Liver (tissue), 9 donors: ENCODE data around the gene ENG. TPM values are rescaled to one million over a fixed set of nuclear protein-coding genes. Genes with fewer than 3 reads are reported as not detected.

ENCODE experiments used
- DNase-seq: peaks from one replicate; pipeline ENCODE4 v3.0.0-alpha.2; 2017; ENCODE audit warnings: low spot score
- H3K27ac ChIP-seq, 2 donors: one replicate each; pipeline ENCODE4 v1.7.0; 2013; ENCODE audit warnings: inconsistent platforms in 2 of 2, low read length in 2 of 2, control low read depth in 1 of 2, low read depth in 1 of 2, mild to moderate bottlenecking in 1 of 2
- H3K27me3 ChIP-seq, 4 donors: one replicate each; pipeline versions ENCODE4 v1.6.1 to v1.7.0; 2013; ENCODE audit warnings: low read length in 3 of 4, inconsistent platforms in 1 of 4, mild to moderate bottlenecking in 1 of 4, moderate library complexity in 1 of 4; ENCODE audit not compliant: control insufficient read depth in 4 of 4, insufficient read depth in 4 of 4
- H3K36me3 ChIP-seq, 4 donors: one replicate each; pipeline versions ENCODE4 v1.6.1 to v1.7.0; 2013; ENCODE audit warnings: low read length in 3 of 4, mild to moderate bottlenecking in 3 of 4, low read depth in 1 of 4, moderate library complexity in 1 of 4; ENCODE audit not compliant: control insufficient read depth in 4 of 4, insufficient read depth in 3 of 4
- H3K4me1 ChIP-seq, 4 donors: one replicate each; pipeline versions ENCODE4 v1.6.1 to v1.7.0; 2013; ENCODE audit warnings: low read length in 3 of 4, mild to moderate bottlenecking in 3 of 4, moderate library complexity in 1 of 4; ENCODE audit not compliant: control insufficient read depth in 4 of 4, insufficient read depth in 4 of 4
- H3K4me3 ChIP-seq, 3 donors: one replicate each; pipeline versions ENCODE4 v1.6.1 to v1.7.0; 2013; ENCODE audit warnings: low read length in 3 of 3, control low read depth in 1 of 3, low read depth in 1 of 3, mild to moderate bottlenecking in 1 of 3
- H3K9ac ChIP-seq, 2 donors: one replicate each; pipeline ENCODE4 v1.7.0; 2013; ENCODE audit warnings: low read length in 2 of 2, mild to moderate bottlenecking in 2 of 2, moderate library complexity in 2 of 2, control low read depth in 1 of 2, low read depth in 1 of 2
- H3K9me3 ChIP-seq, 4 donors: one replicate each; pipeline versions ENCODE4 v1.6.1 to v1.7.0; 2013; ENCODE audit warnings: low read length in 3 of 4; ENCODE audit not compliant: control insufficient read depth in 4 of 4
- EGR1 ChIP-seq, 2 donors: IDR thresholded peaks; 2 replicates each; pipeline ENCODE4 v1.6.1; 2016 to 2018; ENCODE audit warnings: antibody characterized with exemption in 2 of 2, low read depth in 2 of 2
- FOXA1 ChIP-seq: IDR thresholded peaks from 2 replicates; pipeline ENCODE4 v1.6.1; 2016; ENCODE audit warnings: antibody characterized with exemption
- GABPA ChIP-seq, 2 donors: IDR thresholded peaks in 1 of 2; conservative IDR thresholded peaks in 1 of 2; 2 replicates each; pipeline ENCODE4 v1.6.1; 2016; ENCODE audit warnings: antibody characterized with exemption in 2 of 2, mild to moderate bottlenecking in 1 of 2, moderate library complexity in 1 of 2
- HNF4A ChIP-seq, 2 donors: conservative IDR thresholded peaks; 2 replicates each; pipeline ENCODE4 v1.6.1; 2016; ENCODE audit warnings: antibody characterized with exemption in 2 of 2, mild to moderate bottlenecking in 2 of 2
- HNF4G ChIP-seq: IDR thresholded peaks from 2 replicates; pipeline ENCODE4 v1.6.1; 2016; ENCODE audit warnings: antibody characterized with exemption
- JUND ChIP-seq, 2 donors: IDR thresholded peaks; 2 replicates each; pipeline ENCODE4 v1.6.1; 2016; ENCODE audit warnings: antibody characterized with exemption in 2 of 2
- NR2F2 ChIP-seq: IDR thresholded peaks from 2 replicates; pipeline ENCODE4 v1.6.1; 2016; ENCODE audit warnings: antibody characterized with exemption
- RAD21 ChIP-seq, 2 donors: IDR thresholded peaks; 2 replicates each; pipeline ENCODE4 v1.6.1; 2016; ENCODE audit warnings: antibody characterized with exemption in 2 of 2, mild to moderate bottlenecking in 2 of 2
- RXRA ChIP-seq, 2 donors: IDR thresholded peaks; 2 replicates each; pipeline ENCODE4 v1.6.1; 2017 to 2018; ENCODE audit warnings: antibody characterized with exemption in 2 of 2, mild to moderate bottlenecking in 1 of 2
- SP1 ChIP-seq: IDR thresholded peaks from 2 replicates; pipeline ENCODE4 v1.6.1; 2018; ENCODE audit warnings: antibody characterized with exemption, mild to moderate bottlenecking
- YY1 ChIP-seq: IDR thresholded peaks from 2 replicates; pipeline ENCODE4 v1.6.1; 2016; ENCODE audit warnings: antibody characterized with exemption, mild to moderate bottlenecking
- WGBS: extraction: QIAGEN DNeasy Blood & Tissue Kit; methylation state at CpG from one replicate; pipeline ENCODE4 v1.1.7; 2013; 5-methylcytosine and 5-hydroxymethylcytosine counted together
- polyA plus RNA-seq, 2 donors: library from polyadenylated mRNA; stranded (reverse) in 1 of 2; unstranded in 1 of 2; fragments of 200-250 nt in 1 of 2; fragments of >200 nt in 1 of 2; fragmentation: Nextera tagmentation in 1 of 2; extraction: Ambion mirVana in 1 of 2; gene quantifications; one replicate each; pipeline versions ENCODE4 v1.2.1 to v1.2.3, GENCODE V29; 2013 to 2015
- total RNA-seq, 2 donors: library from RNA; depleted of rRNA; stranded (reverse); fragments of >200 nt; gene quantifications; one replicate each; pipeline ENCODE4 v1.2.3, GENCODE V29; 2014
- TF ChIP-seq, protein P1 (sequence below): fragments of 150-350 bp; IDR thresholded peaks from 2 replicates; pipeline ENCODE4 v1.5.1; 2017; ENCODE audit warnings: improper control_type of control experiment, low read depth, low read length; ENCODE audit not compliant: missing input control
- TF ChIP-seq, protein P2 (sequence below): IDR thresholded peaks from 2 replicates; pipeline ENCODE4 v1.6.1; 2016; ENCODE audit warnings: antibody characterized with exemption
- TF ChIP-seq, protein P3 (sequence below): IDR thresholded peaks from 2 replicates; pipeline ENCODE4 v1.6.1; 2016; ENCODE audit warnings: antibody characterized with exemption
- TF ChIP-seq, protein P4 (sequence below): IDR thresholded peaks from 2 replicates; pipeline ENCODE4 v1.6.1; 2016; ENCODE audit warnings: antibody characterized with exemption
- donor health status: healthy.
- donor health status: healthy.
- donor health status: healthy.
- donor health status: healthy.
- donor health status: healthy.

Gene ENG
- total and polyA plus RNA-seq, 4 donors: 12.8 to 91.3 (median 24.2) TPM

DNA sequence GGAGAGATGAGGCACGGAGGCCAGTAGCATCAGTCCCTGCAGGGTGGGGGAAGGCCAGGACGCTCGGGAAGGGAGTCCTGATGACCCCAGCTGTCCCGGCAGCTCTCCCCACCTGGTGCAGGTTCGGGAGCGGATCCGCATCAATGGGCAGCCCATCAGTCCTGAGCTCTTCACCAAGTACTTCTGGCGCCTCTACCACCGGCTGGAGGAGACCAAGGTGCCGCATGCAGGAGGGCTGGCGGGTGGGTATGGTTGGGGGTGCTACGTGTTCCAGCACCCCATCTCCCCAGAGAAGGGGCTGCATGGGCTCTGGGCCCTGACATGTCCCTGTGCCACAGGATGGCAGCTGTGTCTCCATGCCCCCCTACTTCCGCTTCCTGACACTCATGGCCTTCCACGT lies 47.6 kb downstream of the ENG start:
- Histone ChIP-seq H3K4me3 (no peak overlapping the region), H3K9ac (no peak overlapping the region), H3K36me3 (peaks cover 5 to 28% (median 13%) of the 10 kb centered on the region in 4 donors), H3K27ac (no peak overlapping the region), H3K27me3 (no peaks in the 10 kb centered on the region), H3K9me3 (no peaks in the 10 kb centered on the region), H3K4me1 (peaks cover 15 to 42% (median 29%) of the 10 kb centered on the region in 4 donors)
- no peak for TF ChIP-seq NR2F2
- TF ChIP-seq FOXA1: no peak
- TF ChIP-seq JUND (IDR thresholded peaks at IDR 0.05): no peak
- TF ChIP-seq HNF4G: no peak
- 96% methylated on average over 14 of the region's 14 CpGs for WGBS
- no peak for DNase-seq

DNA sequence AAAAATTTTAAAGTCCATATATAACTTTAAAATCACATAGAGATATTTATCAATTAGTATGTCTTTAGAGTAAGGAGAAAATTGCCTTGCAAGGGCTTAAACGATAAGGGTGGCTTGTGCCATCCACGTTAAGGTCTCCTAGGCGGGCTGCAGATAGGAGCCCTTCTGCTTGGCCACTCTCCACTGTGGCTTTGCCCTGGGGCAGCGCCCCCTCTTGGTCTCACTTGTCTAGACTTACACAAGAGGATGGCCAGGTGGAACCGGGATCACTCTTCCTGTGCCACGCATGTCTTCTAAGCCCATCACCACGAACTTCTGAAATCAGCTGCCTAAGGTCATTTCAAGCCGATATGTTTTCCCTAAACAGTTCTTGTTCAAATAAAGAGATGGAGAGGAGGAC lies 48.8 kb downstream of the ENG start:
- Histone ChIP-seq H3K4me1 (peaks cover 15 to 44% (median 31%) of the 10 kb centered on the region in 4 donors), H3K36me3 (peaks cover 5 to 25% (median 12%) of the 10 kb centered on the region in 4 donors), H3K9ac (no peak overlapping the region), H3K4me3 (no peak overlapping the region), H3K9me3 (no peaks in the 10 kb centered on the region), H3K27ac (no peak overlapping the region), H3K27me3 (no peaks in the 10 kb centered on the region)
- WGBS: 79% methylated on average over 8 of the region's 8 CpGs
- DNase-seq: peak; percentile 61
- TF ChIP-seq RXRA (IDR thresholded peaks at IDR 0.05) (no peak), JUND (IDR thresholded peaks at IDR 0.05) (no peak), HNF4G (no peak), GABPA (IDR thresholded peaks at IDR 0.05 in 1 of 2, conservative IDR thresholded peaks at IDR 0.05 in 1 of 2) (no peak), EGR1 (IDR thresholded peaks at IDR 0.05; ENCODE audit: low read depth in 2 of 2) (no peak), SP1 (no peak), RAD21 (IDR thresholded peaks at IDR 0.05) (peak in 1 of 2 donors; percentile 40), YY1 (no peak), HNF4A (conservative IDR thresholded peaks at IDR 0.05) (no peak)
- TF ChIP-seq, protein P1, sequence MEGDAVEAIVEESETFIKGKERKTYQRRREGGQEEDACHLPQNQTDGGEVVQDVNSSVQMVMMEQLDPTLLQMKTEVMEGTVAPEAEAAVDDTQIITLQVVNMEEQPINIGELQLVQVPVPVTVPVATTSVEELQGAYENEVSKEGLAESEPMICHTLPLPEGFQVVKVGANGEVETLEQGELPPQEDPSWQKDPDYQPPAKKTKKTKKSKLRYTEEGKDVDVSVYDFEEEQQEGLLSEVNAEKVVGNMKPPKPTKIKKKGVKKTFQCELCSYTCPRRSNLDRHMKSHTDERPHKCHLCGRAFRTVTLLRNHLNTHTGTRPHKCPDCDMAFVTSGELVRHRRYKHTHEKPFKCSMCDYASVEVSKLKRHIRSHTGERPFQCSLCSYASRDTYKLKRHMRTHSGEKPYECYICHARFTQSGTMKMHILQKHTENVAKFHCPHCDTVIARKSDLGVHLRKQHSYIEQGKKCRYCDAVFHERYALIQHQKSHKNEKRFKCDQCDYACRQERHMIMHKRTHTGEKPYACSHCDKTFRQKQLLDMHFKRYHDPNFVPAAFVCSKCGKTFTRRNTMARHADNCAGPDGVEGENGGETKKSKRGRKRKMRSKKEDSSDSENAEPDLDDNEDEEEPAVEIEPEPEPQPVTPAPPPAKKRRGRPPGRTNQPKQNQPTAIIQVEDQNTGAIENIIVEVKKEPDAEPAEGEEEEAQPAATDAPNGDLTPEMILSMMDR: peak; percentile 8
- TF ChIP-seq, protein P2, sequence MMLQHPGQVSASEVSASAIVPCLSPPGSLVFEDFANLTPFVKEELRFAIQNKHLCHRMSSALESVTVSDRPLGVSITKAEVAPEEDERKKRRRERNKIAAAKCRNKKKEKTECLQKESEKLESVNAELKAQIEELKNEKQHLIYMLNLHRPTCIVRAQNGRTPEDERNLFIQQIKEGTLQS: no peak
- TF ChIP-seq, protein P3, sequence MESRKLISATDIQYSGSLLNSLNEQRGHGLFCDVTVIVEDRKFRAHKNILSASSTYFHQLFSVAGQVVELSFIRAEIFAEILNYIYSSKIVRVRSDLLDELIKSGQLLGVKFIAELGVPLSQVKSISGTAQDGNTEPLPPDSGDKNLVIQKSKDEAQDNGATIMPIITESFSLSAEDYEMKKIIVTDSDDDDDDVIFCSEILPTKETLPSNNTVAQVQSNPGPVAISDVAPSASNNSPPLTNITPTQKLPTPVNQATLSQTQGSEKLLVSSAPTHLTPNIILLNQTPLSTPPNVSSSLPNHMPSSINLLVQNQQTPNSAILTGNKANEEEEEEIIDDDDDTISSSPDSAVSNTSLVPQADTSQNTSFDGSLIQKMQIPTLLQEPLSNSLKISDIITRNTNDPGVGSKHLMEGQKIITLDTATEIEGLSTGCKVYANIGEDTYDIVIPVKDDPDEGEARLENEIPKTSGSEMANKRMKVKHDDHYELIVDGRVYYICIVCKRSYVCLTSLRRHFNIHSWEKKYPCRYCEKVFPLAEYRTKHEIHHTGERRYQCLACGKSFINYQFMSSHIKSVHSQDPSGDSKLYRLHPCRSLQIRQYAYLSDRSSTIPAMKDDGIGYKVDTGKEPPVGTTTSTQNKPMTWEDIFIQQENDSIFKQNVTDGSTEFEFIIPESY: no peak
- TF ChIP-seq, protein P4, sequence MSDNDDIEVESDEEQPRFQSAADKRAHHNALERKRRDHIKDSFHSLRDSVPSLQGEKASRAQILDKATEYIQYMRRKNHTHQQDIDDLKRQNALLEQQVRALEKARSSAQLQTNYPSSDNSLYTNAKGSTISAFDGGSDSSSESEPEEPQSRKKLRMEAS: no peak
